Renal cortical epithelial cell (primary cell): ENCODE data around the gene AMDHD1. TPM values are rescaled to one million over a fixed set of nuclear protein-coding genes. Genes with fewer than 3 reads are reported as not detected.

Experiments used
- DNase-seq: peaks from one replicate; pipeline ENCODE4 v3.0.0-alpha.2; 2011; ENCODE audit warnings: low read depth
- total RNA-seq: library from RNA; depleted of rRNA; stranded (reverse); fragments of >200 nt; gene quantifications from 2 replicates; pipeline ENCODE4 v1.2.3, GENCODE V29; 2014

Gene AMDHD1, protein sequence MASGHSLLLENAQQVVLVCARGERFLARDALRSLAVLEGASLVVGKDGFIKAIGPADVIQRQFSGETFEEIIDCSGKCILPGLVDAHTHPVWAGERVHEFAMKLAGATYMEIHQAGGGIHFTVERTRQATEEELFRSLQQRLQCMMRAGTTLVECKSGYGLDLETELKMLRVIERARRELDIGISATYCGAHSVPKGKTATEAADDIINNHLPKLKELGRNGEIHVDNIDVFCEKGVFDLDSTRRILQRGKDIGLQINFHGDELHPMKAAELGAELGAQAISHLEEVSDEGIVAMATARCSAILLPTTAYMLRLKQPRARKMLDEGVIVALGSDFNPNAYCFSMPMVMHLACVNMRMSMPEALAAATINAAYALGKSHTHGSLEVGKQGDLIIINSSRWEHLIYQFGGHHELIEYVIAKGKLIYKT
- total RNA-seq = 0.17 and 0.45 TPM in 2 replicates

DNA sequence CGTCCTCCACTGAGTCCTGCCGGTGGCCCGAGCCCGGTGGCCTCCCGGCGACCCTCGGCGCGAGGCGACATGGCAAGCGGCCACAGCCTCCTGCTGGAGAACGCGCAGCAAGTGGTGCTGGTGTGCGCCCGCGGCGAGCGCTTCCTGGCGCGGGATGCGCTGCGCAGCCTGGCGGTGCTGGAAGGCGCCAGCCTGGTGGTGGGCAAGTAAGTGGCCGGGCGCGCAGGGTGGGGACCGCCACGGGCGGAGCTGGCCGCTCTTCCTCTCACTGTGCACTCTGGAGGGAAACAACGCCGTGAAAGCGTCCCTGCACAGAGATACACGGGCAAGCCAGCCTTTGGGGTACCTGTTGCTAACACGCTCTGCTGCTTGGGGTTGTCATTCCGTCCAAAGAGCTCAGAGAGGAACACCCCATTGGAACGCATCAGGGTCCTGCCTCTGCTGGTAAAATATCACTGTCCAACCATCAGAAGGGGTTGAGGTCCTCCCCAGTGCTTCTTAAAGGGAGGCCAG, at the start of gene AMDHD1:
Gene AMDHD1 (plus strand): TSS at position 2 of the 513 bp plus-strand sequence. CDS start 68 bp downstream, at position 70.
- no peak for DNase-seq

DNA sequence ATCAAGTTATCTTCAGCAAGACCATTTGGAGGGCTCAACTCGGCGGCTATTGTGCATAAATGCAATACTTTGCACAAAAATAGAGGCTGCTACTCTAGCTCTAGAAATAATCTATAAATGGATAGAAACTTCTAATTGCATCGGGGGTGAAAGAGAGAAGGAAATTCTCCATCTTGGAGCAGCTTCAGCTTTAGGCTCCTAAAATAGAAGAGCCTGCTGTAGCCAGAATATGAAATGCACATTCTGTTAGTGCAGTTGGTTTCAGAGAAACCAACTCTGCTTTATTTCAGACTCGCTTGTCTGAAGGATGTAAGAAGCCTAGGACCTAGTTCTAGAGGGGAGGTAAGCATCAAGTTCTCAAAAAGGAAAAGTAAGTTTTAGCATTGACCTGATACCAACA, 46.3 kb upstream of the AMDHD1 start:
- no peak for DNase-seq

DNA sequence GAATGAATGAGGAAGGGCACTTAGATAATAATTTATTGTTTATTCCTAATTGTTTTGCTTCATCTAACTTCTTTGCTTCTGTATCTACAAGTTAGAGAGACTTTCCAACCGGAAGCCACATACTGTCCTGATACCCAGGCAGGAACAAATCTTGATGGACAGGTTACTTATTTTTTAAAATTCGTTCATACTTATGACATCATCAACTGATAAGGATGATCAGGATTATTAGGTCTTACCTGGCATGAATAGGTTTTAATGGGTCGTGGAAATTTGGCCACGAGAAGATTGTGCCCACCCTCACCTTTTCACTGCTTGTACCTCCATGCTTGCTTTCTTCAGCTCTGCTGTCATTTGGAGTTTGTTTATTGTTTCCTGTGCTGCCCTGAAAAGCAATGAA, 45.0 kb upstream of the AMDHD1 start:
- DNase-seq = no peak

DNA sequence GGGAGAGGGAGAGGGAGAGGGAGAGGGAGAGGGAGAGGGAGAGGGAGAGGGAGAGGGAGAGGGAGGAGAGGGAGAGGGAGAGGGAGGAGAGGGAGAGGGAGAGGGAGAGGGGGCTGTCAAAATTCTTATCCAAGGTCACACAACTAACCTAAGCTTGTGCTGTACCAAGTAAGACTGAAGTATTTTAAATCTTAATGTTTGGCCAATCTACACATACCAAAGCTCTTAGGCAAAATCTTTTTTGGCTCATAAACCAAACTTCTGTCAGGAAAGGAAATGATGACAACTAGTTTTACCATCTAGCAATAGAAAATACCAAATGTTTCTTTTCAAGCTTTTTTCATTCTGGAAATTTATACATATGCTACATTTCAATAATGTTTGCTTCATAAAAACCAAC, 34.6 kb upstream of the AMDHD1 start:
- DNase-seq = no peak

DNA sequence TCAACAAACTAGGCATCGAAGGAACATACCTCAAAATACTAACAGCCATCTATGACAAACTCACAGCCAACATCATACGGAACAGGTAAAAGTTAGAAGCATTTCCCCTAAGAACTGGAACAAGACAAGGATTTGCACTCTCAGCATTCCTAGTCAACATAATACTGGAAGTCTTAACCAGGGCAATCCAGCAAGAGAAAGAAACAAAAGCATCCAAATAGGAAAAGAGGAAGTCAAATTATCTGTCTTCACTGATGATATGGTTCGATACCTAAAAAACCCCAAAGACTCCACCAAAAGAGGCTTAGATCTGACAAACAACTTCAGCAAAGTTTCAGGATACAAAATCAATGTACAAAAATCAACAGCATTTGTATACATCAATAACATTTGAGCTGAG, 33.3 kb upstream of the AMDHD1 start:
- no peak for DNase-seq

DNA sequence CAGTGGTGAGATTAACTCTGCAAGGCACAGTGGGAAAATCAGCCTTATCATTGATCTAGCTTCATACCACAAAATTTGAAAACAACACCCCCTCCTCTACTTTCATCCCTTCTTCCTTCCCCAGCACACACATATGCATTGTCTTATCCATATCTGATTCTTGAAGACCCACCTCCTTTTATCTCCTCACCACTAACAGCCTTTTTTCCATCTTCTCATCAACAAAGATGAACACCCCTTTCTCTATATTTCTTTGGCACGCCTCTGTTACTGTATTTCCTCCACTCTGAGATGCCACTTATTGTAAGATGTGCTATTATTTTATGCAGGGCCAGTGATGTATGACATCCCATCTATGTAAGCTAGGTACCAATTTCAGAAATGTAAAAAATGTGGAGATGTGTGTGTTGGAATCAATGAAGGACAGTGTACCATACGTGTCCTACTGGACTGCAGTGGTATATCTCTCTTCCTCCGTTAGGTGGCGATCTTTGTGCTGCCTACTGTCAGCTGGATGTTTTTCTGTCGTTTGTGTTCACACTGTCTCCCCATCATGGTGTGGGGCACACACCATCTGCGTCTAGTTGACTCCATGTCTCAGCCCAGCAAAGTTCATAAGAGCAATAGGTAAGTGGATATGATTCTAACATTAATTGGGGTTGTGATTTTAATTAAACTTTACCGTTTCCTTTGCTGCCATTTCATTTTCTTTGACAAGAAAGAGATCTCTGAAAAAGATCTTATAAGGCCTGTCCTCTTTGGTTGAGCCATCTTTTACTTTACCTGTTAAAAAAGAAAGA, 24.7 kb upstream of the AMDHD1 start:
- peak; percentile 54 for DNase-seq

DNA sequence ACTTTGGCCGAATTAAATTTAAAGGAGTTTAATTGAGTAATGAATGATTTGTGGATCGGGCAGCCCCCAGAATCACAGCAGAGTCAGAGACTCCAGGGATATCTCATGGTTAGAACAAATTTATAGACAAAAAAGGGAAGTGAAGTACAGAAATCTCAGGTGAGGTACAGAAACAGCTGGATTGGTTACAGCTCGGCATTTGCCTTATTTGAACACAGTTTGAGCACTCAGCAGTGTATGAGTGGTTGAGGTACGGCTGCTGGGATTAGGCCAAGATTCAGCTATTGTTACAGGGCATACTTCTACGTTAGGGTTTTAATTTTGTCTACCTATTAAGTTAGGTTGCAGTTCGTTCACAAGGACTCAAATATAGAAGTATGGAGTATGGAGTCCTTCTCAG, 24.0 kb upstream of the AMDHD1 start:
- DNase-seq = no peak

DNA sequence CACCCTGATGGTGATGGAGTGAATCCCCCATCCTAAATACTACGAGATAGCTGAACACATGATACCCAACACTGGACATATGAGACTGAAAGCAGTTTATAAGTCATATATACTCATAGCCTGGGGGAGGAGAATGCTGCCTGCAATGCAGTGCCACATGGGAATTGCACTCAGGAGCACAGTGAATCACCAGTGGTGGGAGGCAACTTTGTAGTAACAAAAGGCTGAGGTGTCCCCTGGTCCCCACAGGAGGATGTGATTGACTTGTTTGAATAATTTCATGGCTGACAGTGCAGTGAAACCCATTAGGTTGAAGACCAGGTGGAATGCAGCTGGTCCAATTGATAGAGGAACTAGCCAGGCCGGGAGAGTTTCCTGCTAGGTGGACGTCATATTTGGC, 20.9 kb upstream of the AMDHD1 start:
- DNase-seq = no peak

DNA sequence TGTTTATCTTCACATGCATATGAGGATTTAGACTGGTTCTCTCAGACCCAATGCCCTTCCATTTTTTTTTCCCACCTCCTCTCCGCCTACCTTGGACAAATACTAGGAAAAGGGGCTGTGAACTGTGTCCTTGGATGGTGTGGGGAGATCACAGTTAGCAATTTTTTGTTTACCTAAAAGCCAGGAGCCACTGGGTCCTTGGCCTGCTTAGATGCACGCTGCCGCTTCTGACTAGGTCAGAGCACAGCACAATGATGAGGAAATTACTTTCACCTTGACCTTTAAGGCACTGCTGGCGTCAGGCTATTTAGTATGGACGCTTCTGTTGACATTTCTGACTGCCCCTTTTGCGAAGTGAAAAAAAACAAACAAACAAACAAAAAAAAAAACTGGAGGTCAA, 2.6 kb upstream of the AMDHD1 start:
- no peak for DNase-seq

DNA sequence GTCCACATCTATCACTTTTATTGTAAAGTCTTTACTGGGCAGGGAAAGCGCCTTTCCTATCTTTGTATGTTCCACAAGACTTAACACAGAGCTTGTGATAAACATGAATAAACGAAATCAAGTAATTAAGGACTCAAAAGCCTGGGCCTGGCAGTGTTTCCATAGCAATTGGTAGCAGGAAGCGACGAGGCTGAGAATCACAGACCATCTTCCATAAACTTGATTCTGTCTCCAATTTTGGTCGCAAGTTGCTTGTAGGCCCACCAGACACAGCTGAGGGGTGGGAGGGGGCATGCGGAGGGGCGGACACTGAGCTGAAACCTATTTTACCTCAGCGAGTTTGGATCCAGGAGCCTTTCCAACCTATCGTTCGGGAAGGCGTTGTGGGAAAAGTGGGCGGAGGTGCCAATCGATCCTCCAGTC, 1.0 kb upstream of the AMDHD1 start:
- DNase-seq = no peak

DNA sequence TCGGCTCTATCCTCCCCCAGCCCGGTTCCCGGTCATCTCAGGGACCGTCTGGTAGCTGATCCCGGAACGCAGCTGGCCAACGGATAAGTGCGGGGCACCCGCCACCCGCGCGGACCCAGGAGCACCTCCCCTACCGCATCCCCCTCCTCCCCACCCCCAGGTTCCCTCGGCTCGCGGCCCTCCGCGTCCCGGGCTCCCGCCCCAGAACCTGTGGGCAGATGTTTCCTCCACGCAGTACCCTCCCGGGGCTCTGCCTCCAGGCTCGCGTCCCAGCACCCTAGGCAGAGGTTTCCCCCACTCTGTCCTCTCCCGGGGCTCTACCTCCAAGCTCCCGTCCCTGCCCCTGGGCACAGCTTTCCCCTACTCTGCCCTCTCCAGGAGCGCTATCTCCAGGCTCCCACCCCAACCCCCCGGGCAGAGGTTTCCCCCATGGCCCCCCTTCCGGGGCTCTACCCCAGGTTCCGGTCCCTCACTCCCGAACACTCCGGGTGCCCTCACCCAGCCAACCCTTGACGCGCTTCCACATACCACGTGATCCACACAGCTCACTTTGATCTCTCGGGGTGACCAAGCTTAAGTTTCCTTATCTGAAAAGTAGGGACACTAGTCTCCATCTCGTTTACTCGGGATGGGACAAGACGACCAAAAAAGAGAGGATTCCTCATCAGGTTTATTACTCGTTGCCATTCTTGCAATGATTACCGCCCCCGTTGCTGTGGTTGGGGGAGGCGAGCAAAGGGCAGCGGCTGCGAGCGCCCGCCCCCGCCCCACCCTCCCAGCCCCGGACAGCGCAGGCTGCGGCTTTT, 404 bp upstream of the AMDHD1 start, which contains the start of gene CCDC38:
Gene CCDC38 (minus strand): TSS at position 91 of the 806 bp plus-strand sequence. CDS start 6,105 bp downstream, outside the sequence.
- DNase-seq = peak; percentile 59

DNA sequence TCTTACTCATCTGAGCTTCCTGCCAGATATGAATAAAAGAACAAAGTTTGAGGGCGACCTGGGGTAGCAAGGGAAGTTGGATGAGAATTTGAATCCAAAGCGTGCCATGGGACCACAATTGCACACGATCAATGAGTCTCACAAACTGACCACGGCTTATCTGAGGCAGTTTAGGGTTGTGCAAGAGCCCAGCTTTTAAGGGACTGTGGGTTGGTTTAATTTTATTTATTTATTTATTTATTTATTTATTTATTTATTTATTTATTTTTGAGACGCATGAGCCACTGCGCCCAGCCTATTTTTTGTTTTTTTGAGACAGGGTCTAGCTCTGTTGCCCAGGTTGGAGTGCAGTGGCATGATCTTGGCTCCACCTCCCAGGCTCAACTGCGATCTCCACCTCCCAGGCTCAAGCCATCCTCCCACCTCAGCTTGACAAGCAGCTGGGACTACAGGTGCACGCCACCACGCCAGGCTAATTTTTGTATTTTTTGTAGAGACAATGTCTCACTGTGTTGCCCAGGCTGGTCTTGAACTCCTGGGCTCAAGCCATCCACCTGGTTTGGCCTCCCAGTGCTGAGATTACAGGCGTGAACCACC, 1.1 kb downstream of the AMDHD1 start:
- DNase-seq = no peak

DNA sequence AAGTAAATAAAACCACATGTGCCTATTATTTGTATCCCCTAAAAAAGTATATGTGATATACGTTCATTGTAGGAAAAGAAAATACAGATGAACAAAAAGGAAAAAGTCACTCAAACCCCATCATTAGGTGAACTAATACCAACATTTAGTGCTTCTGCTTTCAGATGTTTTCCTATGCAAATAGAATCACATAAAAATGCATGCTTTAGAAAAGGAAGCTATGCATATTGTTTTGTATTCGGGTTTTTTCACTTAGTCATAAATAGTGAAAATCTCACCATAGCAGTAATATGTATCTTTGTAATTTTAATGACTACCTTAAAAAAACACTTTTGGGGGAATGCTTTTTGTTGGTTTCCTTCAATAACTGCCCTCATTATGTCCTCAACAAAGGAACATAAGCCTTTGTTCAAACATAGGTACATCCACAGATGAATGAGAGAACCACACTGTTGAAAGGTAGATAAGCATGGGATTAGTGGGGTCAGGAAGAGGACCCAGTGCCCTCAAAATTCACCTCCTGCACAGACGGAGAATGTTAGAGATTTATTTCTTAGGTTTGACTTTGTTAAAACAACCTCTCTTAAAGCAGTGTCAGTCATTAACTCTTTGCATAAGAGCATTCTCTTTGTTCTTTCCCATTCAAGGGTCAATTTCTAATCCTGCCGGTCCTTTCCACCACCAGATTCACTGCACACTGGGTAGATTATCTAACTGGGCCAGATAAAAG, 6.5 kb downstream of the AMDHD1 start:
- no peak for DNase-seq

DNA sequence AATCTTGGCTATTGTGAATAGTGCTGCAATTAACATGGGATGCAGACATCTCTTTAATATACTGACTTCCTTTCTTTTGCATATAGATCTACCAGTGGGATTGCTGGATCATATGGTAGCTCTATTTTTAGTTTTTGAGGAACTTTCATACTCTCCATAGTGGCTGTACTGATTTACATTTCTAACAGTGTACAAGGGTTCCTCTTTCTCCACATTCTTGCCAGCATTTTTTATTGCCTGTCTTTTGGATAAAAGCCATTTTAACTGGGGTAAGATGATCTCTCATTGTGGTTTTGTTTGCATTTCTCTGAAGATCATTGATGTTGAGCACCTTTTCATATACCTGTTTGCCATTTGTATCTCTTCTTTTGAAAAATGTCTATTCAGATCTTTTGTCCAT, 8.4 kb downstream of the AMDHD1 start:
- DNase-seq = no peak

DNA sequence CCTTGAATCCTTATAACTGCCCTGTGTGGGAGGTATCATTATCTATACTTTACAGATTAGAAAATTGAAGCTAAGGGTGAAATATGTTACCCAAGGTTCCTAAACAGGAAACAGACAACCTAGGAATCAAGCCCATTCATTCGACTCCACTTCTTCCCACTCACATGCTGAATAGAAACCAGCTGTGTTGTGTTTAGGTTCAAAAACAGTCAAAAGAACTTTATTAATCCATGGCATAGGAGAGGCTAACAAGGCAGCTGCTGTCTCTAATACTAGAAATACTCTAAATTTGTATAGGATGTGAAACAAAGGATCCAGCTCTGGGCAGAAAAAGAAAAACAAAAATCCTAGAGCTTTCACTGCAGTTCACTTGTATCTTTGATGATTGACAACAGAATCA, 9.9 kb downstream of the AMDHD1 start:
- no peak for DNase-seq

DNA sequence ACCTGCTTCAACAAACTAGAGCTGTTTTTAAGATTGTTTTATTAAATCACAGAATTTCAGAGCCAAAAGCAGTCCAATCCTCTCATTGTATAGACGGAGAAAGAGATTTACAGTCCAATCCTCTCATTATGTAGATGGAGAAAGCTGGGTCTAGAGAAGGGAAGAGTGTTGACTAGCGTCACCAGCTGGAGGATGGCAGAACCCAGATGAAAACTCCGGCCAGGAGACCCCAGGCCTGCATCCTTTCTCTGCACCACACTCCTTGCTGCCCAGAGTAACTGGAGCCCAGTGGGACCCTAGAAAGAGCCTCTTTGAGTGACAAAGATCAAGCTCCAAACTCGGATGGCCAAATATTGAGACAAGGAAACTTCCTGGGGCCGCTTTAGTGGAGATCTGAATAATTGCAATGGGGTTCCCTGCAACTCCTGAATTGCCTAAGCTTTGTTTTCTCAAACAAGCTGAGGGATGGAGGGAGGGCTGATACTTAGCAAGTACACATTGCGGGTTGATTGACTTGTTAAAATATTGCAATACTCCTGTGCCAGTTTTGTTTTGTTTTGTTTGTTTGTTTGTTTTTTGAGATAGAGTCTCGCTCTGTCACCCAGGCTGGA, 12.5 kb downstream of the AMDHD1 start:
- no peak for DNase-seq

DNA sequence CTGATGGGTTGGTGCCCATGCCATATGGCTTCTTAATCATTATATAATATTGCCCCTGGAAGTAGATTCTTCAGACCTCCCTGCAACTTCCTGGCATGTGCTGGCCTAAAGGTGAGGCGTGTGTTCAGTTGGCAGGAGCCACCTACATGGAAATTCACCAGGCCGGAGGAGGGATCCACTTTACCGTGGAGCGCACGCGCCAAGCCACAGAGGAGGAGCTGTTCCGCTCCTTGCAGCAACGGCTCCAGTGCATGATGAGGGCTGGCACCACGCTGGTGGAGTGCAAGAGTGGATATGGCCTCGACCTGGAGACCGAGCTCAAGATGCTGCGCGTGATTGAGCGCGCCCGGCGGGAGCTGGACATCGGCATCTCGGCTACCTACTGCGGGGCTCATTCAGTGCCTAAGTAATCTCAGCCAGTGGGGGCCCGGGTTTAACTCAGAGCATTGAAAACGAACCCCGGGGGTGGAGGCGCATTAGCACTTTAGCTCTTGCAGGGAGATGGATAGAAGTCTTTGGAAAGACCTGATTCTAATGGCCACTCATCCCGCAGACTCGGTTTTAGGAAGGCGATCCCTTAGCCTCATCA, 13.5 kb downstream of the AMDHD1 start:
- DNase-seq = no peak

DNA sequence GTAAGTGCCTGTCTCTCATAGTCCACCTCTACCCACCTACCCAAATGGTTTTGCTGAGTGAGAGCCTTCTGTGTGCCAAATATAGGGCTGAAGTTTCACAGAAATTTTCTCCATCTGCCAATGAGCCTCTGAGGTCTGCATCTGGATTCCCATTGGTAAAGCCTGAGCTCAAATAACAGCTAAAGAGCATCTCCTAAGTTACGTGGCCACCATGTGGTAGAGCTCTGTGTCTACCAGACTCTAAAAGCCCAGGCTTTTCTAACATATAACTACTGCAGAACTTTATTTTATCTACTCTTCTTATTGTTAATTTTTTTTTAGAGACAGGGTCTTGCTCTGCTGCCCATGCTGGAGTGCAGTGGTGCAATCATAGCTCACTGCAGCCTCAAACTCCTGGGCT, 16.0 kb downstream of the AMDHD1 start:
- DNase-seq = no peak

DNA sequence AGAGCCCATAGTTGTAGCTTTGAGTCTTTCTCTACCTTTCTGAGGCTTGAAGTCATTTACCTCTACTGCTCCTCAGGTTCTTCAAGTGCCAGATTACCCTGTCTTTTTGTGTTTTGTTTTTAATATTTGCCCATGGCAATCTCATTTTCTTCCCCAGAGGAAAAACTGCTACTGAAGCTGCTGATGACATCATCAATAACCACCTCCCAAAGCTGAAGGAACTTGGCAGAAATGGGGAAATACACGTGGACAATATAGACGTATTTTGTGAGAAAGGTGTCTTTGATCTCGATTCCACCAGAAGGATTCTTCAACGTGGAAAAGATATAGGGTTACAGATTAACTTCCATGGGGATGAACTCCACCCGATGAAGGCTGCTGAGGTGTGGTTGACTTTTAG, 17.1 kb downstream of the AMDHD1 start:
- no peak for DNase-seq

DNA sequence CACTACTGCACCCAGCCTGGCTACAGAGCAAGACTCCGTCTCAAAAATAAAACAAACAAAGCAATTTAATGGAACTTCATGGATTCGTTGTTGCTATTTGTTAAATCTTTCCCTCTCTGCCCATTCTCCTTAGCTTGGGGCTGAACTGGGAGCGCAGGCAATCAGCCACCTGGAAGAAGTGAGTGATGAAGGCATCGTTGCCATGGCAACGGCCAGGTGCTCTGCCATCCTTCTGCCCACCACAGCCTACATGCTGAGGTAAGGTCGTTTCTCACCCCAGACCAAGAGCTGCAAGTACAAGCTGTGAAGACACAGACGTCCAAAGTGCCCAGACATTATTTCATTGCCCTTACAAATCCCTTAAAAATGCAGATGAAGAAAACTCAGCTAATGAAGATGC, 19.1 kb downstream of the AMDHD1 start:
- no peak for DNase-seq
